ENCODE results near the gene RDH13.

- TF ChIP-seq ZNF232 (CRISPR knock-in tag; IDR thresholded peaks at IDR 0.05) (no peak), ATF3 (CRISPR knock-in tag; conservative IDR thresholded peaks at IDR 0.05) (no peak), USF1 (CRISPR knock-in tag; IDR thresholded peaks at IDR 0.05) (no peak), CTCF (IDR thresholded peaks at IDR 0.05) (no peak), MAX (CRISPR knock-in tag; IDR thresholded peaks at IDR 0.05) (no peak), USF2 (CRISPR knock-in tag; IDR thresholded peaks at IDR 0.05) (no peak), CREB1 (CRISPR knock-in tag; IDR thresholded peaks at IDR 0.05) (no peak), ETV6 (CRISPR knock-in tag; IDR thresholded peaks at IDR 0.05) (no peak), NFYB (CRISPR knock-in tag; conservative IDR thresholded peaks at IDR 0.05; ENCODE audit: low read depth) (no peak), SMAD4 (CRISPR knock-in tag; IDR thresholded peaks at IDR 0.05) (no peak), IRF1 (CRISPR knock-in tag; IDR thresholded peaks at IDR 0.05) (no peak)
Measured at GRCh38 chr19:55084416-55084815, 21.5 kb upstream of the RDH13 start.
